CD14-positive monocyte (primary cell): ENCODE data around the gene HOXD10. TPM values are rescaled to one million over a fixed set of nuclear protein-coding genes. Genes with fewer than 3 reads are reported as not detected.

Experiments used
- DNase-seq, 3 donors: peaks; one replicate each; pipeline ENCODE4 v3.0.0-alpha.2; 2011 to 2022
- H2AFZ ChIP-seq: 2 replicates; pipeline ENCODE4 v1.6.0; 2012; ENCODE audit warnings: mild to moderate bottlenecking, low read depth, low read length, inconsistent platforms; ENCODE audit not compliant: insufficient read depth, poor library complexity, severe bottlenecking
- H3K27ac ChIP-seq, 2 donors: 1 replicate in 1 of 2; 2 replicates in 1 of 2; pipeline ENCODE4 v1.5.1; 2012 to 2013; ENCODE audit warnings: low read length in 2 of 2, control low read depth in 1 of 2, inconsistent platforms in 1 of 2, low read depth in 1 of 2, mild to moderate bottlenecking in 1 of 2
- H3K27me3 ChIP-seq, 2 donors: one replicate each; pipeline versions ENCODE4 v1.6.0 to v1.6.1; 2011 to 2013; ENCODE audit warnings: low read length in 2 of 2; ENCODE audit not compliant: control insufficient read depth in 2 of 2, insufficient read depth in 2 of 2
- H3K36me3 ChIP-seq, 2 donors: replicated peaks in 1 of 2; 1 replicate in 1 of 2; 2 replicates in 1 of 2; pipeline versions ENCODE4 v1.5.1 to v1.6.1; 2012 to 2013; ENCODE audit warnings: low read length in 2 of 2, control low read depth in 1 of 2, inconsistent platforms in 1 of 2, mild to moderate bottlenecking in 1 of 2; ENCODE audit not compliant: insufficient read depth in 2 of 2, control insufficient read depth in 1 of 2
- H3K4me1 ChIP-seq, 2 donors: 1 replicate in 1 of 2; 2 replicates in 1 of 2; pipeline versions ENCODE4 v1.5.1 to v1.6.1; 2012 to 2013; ENCODE audit warnings: low read length in 2 of 2, control low read depth in 1 of 2, inconsistent platforms in 1 of 2, mild to moderate bottlenecking in 1 of 2, moderate library complexity in 1 of 2; ENCODE audit not compliant: insufficient read depth in 2 of 2, control insufficient read depth in 1 of 2
- H3K4me2 ChIP-seq: replicated peaks from 2 replicates; pipeline ENCODE3; 2012; ENCODE audit warnings: low read length, moderate library complexity, mild to moderate bottlenecking; ENCODE audit not compliant: poor library complexity, severe bottlenecking; ENCODE audit errors: extremely low read depth
- H3K4me3 ChIP-seq, 3 experiments: fragments of 200-600 bp in 1 of 3; sonication (generic) in 1 of 3; replicated peaks in 1 of 3; 1 replicate in 2 of 3; 2 replicates in 1 of 3; pipeline ENCODE4 v1.5.1; 2011 to 2013; ENCODE audit warnings: low read length in 3 of 3, mild to moderate bottlenecking in 3 of 3, control low read depth in 2 of 3, low read depth in 2 of 3, inconsistent platforms in 1 of 3, moderate library complexity in 1 of 3
- H3K79me2 ChIP-seq: 2 replicates; pipeline ENCODE4 v1.6.0; 2012; ENCODE audit warnings: mild to moderate bottlenecking, control low read depth, inconsistent platforms, low read length, moderate library complexity; ENCODE audit not compliant: insufficient read depth
- H3K9ac ChIP-seq: 2 replicates; pipeline ENCODE4 v1.6.0; 2017; ENCODE audit warnings: low read length, mild to moderate bottlenecking; ENCODE audit not compliant: insufficient read depth, poor library complexity, severe bottlenecking
- H3K9me3 ChIP-seq, 2 donors: replicated peaks in 1 of 2; 1 replicate in 1 of 2; 2 replicates in 1 of 2; pipeline versions ENCODE4 v1.5.1 to v1.6.1; 2012 to 2013; ENCODE audit warnings: low read length in 2 of 2, control low read depth in 1 of 2; ENCODE audit not compliant: control insufficient read depth in 1 of 2, insufficient read depth in 1 of 2
- H4K20me1 ChIP-seq: 2 replicates; pipeline ENCODE4 v1.6.0; 2012; ENCODE audit warnings: mild to moderate bottlenecking, low read length, control low read depth, moderate library complexity; ENCODE audit not compliant: insufficient read depth
- H3K27ac Mint-ChIP-seq, 7 donors: one replicate each; pipeline ENCODE4 v1.8.0; 2020; ENCODE audit warnings: mild to moderate bottlenecking in 7 of 7, mixed read lengths in 7 of 7, moderate library complexity in 6 of 7, inconsistent platforms in 2 of 7
- H3K27me3 Mint-ChIP-seq, 3 donors: one replicate each; pipeline ENCODE4 v1.8.0; 2021 to 2022; ENCODE audit warnings: low read depth in 3 of 3, mild to moderate bottlenecking in 3 of 3, mixed read lengths in 3 of 3, moderate library complexity in 3 of 3, inconsistent platforms in 1 of 3
- H3K36me3 Mint-ChIP-seq, 2 donors: one replicate each; pipeline ENCODE4 v1.8.0; 2020; ENCODE audit warnings: mixed read lengths in 2 of 2, inconsistent platforms in 1 of 2, mild to moderate bottlenecking in 1 of 2
- H3K4me1 Mint-ChIP-seq: one replicate; pipeline ENCODE4 v1.8.0; 2020; ENCODE audit warnings: mild to moderate bottlenecking, mixed read lengths
- H3K4me3 Mint-ChIP-seq, 2 donors: one replicate each; pipeline ENCODE4 v1.8.0; 2020; ENCODE audit warnings: mild to moderate bottlenecking in 2 of 2, mixed read lengths in 2 of 2, moderate library complexity in 1 of 2
- H3K9me3 Mint-ChIP-seq, 7 donors: one replicate each; pipeline ENCODE4 v1.8.0; 2020 to 2022; ENCODE audit warnings: mixed read lengths in 7 of 7, mild to moderate bottlenecking in 6 of 7, moderate library complexity in 6 of 7, inconsistent platforms in 2 of 7
- WGBS: methylation state at CpG from one replicate; pipeline ENCODE4 v1.1.5; 2013; ENCODE audit warnings: missing lambda C conversion rate; ENCODE audit not compliant: insufficient coverage; 5-methylcytosine and 5-hydroxymethylcytosine counted together
- intact Hi-C, 2 donors: fragments of 100-400 bp; cut with micrococcal nuclease; formaldehyde crosslinking; loops; one replicate each; pipeline versions ENCODE4 v1.15.0 to v1.15.1; 2023
- polyA plus RNA-seq, 3 donors: library from polyadenylated mRNA; depleted of rRNA in 1 of 3; unstranded in 2 of 3; stranded (reverse) in 1 of 3; fragments of 300-500 nt in 2 of 3; fragments of >200 nt in 1 of 3; fragmentation: Illumina TruSeq in 2 of 3; gene quantifications; 1 replicate in 2 of 3; 2 replicates in 1 of 3; pipeline ENCODE4 v1.2.3, GENCODE V29; 2012 to 2021
- TF ChIP-seq, protein P1 (sequence below): fragments of 200-600 bp; IDR thresholded peaks from one replicate; pipeline ENCODE4 v1.8.0; 2022; ENCODE audit warnings: antibody characterized with exemption, mild to moderate bottlenecking

HOXD10 gene
- polyA plus RNA-seq, 3 donors: not detected

DNA sequence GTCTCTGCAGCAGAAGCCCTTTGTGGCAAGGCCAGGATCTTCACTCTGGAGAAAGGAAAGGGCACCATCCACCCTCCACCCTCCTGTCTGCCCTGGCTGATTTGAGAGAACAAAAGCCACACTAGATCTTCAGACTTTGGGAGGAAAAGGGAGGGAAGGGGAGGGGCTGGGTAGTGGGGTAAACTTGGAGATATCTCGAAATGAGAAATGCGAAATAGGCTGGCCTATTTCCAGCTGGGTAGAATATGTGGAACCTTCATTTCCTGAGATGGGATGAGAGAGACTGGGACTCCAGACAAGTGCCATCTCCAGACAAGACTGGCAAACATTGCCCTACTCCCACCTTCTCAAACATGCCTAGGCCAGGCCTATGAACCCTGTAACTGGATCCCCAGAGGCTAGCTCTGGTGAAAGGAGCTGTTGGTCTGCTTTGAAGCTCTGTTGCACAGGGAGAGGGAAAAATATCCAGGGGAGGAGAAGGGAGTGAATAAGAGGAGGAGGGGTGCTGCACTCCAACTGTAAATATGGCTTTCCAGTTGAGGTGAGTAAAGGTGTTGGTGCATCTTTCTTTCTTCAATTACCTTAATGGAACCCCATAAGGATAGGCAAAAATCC lies 15.3 kb upstream of the HOXD10 start:
- TF ChIP-seq, protein P1, sequence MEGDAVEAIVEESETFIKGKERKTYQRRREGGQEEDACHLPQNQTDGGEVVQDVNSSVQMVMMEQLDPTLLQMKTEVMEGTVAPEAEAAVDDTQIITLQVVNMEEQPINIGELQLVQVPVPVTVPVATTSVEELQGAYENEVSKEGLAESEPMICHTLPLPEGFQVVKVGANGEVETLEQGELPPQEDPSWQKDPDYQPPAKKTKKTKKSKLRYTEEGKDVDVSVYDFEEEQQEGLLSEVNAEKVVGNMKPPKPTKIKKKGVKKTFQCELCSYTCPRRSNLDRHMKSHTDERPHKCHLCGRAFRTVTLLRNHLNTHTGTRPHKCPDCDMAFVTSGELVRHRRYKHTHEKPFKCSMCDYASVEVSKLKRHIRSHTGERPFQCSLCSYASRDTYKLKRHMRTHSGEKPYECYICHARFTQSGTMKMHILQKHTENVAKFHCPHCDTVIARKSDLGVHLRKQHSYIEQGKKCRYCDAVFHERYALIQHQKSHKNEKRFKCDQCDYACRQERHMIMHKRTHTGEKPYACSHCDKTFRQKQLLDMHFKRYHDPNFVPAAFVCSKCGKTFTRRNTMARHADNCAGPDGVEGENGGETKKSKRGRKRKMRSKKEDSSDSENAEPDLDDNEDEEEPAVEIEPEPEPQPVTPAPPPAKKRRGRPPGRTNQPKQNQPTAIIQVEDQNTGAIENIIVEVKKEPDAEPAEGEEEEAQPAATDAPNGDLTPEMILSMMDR: no peak
- H3K4me2 ChIP-seq: no peak overlapping the region
- H3K79me2 ChIP-seq: no peaks in the 10 kb centered on the region
- DNase-seq: no peak
- peaks cover 91 to 100% of the 10 kb centered on the region in 2 donors for H3K27me3 ChIP-seq
- intact Hi-C loops: no loop called here
- H3K4me1 Mint-ChIP-seq: peaks cover 33% of the 10 kb centered on the region
- H3K27me3 Mint-ChIP-seq: peaks cover 98 to 100% (median 99%) of the 10 kb centered on the region in 3 donors
- H3K27ac Mint-ChIP-seq: no peak overlapping the region
- no peak overlapping the region for H3K9ac ChIP-seq
- H3K9me3 Mint-ChIP-seq: peaks cover 0 to 41% (median 31%) of the 10 kb centered on the region in 7 donors
- no peak overlapping the region for H2AFZ ChIP-seq
- peaks cover 0 to 79% of the 10 kb centered on the region in 2 donors for H3K9me3 ChIP-seq
- no peaks in the 10 kb centered on the region for H4K20me1 ChIP-seq
- no peak overlapping the region for H3K4me3 ChIP-seq
- peaks cover 0 to 5% of the 10 kb centered on the region in 2 donors for H3K36me3 Mint-ChIP-seq
- H3K27ac ChIP-seq: no peak overlapping the region
- peaks cover 12 to 17% of the 10 kb centered on the region in 2 donors for H3K4me1 ChIP-seq
- H3K4me3 Mint-ChIP-seq: peak overlapping the region in 1 of 2 donors; percentile 71
- H3K36me3 ChIP-seq: no peaks in the 10 kb centered on the region
- 7% methylated on average over 2 of the region's 2 CpGs for WGBS

DNA sequence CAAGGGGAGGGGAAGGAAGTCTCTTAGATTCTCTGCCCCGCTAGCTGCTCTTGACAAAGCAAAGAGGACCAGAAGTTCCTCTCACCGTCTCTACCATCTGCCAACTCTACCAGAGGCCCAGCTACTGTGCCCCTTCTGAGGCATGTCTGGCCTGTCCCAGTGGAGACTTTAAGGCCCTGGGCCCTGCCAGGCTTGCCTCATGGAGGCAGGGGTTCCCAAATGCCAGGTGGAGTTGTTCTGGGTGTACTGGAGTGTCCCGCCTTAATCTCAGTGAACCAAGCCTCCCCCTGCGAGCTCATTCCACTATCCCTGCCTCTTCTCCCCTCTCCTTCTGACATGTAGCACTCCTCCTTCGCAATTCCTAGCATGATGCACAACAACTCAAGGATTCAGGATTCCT lies 14.7 kb upstream of the HOXD10 start:
- no peak overlapping the region for H3K27ac ChIP-seq
- no peak overlapping the region for H3K4me2 ChIP-seq
- no peaks in the 10 kb centered on the region for H4K20me1 ChIP-seq
- H3K27me3 ChIP-seq: peaks cover 86 to 99% of the 10 kb centered on the region in 2 donors
- peaks cover 9 to 17% of the 10 kb centered on the region in 2 donors for H3K4me1 ChIP-seq
- peaks cover 0 to 5% of the 10 kb centered on the region in 2 donors for H3K36me3 Mint-ChIP-seq
- peaks cover 30% of the 10 kb centered on the region for H3K4me1 Mint-ChIP-seq
- H3K36me3 ChIP-seq: no peaks in the 10 kb centered on the region
- no peak overlapping the region for H2AFZ ChIP-seq
- intact Hi-C loops: no loop called here
- H3K4me3 Mint-ChIP-seq: peak overlapping the region in 1 of 2 donors; percentile 71
- H3K9me3 Mint-ChIP-seq: peaks cover 0 to 39% (median 32%) of the 10 kb centered on the region in 7 donors
- no peak overlapping the region for H3K27ac Mint-ChIP-seq
- H3K9me3 ChIP-seq: peaks cover 0 to 79% of the 10 kb centered on the region in 2 donors
- no peak for DNase-seq
- no peak overlapping the region for H3K4me3 ChIP-seq
- TF ChIP-seq, protein P1: no peak
- H3K9ac ChIP-seq: no peak overlapping the region
- H3K27me3 Mint-ChIP-seq: peaks cover 97 to 100% (median 97%) of the 10 kb centered on the region in 3 donors
- 0% methylated on average over 1 of the region's 5 CpGs for WGBS
- H3K79me2 ChIP-seq: no peaks in the 10 kb centered on the region
